Cerebellar cortex (tissue), 1 donor: ENCODE measurements around the gene PRRT1.
"Not testable (repeated sequence)": the region's sequence is repeated elsewhere in the genome, so short reads cannot be mapped to it uniquely, and the experiment has no call there.

ENCODE experiments used
- DNase-seq: peaks from one replicate; pipeline ENCODE4 v3.0.0-alpha.2; 2015; ENCODE audit warnings: low spot score

PRRT1 gene

GRCh38 chr6:32151863-32152768 is at the start of gene PRRT1:
Gene PRRT1 (minus strand): TSS chr6:32151939. CDS start chr6:32151827, 112 bp downstream.
- DNase-seq = peak; percentile 56

DNA sequence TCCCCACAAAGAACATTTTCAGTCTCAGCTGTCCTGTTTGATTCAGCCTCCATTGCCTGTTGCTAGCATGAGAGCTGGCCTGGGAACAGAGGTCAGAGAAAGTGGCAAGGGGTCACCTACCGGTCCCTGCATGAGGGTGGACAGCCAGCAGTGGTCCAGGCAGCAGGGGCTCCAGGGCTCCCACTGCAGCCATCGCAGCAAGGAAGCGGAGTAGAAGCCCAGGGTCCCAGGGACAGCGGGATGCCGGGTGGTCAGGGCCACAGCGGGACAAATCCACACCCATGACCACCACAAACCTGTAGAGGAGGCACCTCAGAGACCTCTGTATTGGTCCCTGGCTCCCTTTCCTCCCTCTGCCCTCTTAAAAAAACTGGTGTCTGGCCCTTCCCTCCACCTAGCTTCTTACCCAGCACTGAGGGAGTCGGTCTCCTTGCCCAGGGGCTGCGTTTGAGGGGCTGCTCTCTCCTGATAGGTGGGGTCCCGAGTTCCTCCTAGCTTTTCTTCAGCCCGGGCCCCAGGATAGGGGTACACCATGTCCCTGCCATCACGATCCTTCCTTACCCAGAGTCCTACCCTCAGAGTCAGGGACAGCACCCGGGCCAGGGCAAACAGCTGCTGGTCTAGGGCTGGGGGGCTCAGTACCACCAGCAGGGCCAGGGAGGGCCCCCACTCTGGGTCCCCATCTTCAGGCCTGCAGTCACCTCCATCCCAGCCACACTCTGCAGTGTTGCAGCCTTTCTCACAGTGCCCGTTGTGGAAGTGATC is 49.2 kb upstream of the PRRT1 start:
- DNase-seq = no peak

DNA sequence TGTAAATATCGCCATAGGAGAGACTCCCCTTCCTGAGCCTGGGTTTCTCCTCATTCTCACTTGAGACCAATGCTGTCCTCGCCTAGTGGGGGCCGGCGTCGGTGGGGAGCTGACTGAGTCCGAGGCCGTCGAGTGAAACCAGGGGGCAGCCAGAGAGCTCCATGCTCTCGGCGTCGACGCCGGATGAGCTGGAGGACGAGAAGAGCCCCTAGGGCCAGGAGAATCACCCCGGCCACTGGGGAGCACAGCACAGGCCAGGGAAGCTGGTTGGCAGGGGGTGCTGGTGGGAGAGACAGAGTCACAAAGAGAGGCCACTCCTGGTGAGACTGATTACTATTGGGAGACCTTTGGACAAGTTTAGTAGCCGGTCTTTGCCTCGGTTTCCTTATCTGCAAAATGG is 47.1 kb upstream of the PRRT1 start:
- DNase-seq = no peak

DNA sequence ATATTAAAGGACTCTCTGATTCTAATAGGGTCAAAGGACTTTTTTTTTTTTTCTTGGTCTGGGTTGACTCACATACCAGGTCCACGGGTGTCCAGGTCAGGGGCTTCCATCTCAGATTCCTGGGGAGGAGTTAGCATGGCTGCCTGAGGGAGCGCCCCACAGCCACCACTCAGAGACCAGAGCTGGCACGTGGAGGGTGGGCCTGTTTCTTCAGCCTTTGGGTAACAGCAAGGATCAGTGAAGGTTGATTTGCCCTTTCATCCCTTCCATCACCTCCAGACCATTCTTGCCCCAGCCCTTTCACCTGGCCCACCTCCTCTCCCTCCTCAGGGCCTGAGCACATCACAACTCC is 46.6 kb upstream of the PRRT1 start:
- DNase-seq = no peak

DNA sequence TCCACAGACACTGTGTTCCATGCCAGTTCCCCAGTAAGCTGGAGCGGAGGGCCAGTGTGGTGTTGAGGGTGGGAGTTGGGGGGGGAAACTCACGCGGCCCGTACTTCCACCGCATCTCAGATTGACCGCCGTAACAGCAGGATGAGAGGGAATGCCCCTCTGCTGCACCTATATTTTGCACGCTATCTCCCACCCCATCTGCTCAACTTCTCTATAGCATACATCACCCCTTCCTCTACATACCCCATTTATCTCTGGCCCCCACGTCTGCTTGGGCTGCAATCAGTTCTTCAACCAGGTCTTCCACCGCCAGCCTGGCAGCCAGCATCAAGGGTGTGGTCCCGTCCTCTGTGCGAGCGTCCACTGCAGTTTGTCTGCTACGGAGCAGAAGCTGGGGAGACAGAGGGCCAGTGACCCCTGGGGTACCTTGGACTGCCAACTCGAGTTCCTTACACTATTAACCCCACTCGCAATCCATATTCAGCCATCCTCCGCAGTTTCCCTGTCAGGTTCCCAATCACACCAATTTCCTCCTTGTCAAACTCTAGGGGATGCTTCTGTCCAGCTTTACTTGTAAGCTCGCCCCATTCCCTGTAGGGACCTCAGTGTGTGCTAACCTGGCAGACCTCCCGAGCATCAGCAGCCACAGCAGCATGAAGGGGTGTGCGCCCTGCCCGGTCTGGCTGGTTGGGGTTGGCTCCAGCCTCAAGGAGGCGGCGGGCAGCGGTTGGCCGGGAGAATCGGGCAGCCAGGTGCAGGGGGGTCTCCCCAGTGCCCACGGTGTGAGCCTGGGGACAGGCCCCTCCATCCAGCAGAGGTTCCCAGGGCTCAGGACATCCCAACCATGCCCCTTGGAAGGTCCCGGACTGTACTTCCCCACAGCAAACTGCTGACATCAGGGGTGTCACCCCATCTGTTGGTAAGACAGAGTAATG is 45.2 kb upstream of the PRRT1 start:
- no peak for DNase-seq

GRCh38 chr6:32195902-32196681 is 44.4 kb upstream of the PRRT1 start:
- peak; percentile 73 for DNase-seq

DNA sequence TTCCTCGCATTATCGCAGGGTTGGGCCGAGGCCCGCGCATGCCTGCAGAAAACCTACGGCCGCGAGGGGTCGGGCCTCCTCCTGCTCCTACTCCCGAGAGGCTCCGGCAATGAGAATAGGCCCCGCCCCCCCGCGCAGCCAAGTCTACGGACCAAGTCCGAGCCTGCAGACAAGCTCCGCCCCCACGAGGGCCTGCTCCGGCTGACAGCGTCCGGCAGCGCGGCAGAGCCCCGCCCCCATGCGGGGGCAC is 43.8 kb upstream of the PRRT1 start:
- DNase-seq = peak; percentile 100

DNA sequence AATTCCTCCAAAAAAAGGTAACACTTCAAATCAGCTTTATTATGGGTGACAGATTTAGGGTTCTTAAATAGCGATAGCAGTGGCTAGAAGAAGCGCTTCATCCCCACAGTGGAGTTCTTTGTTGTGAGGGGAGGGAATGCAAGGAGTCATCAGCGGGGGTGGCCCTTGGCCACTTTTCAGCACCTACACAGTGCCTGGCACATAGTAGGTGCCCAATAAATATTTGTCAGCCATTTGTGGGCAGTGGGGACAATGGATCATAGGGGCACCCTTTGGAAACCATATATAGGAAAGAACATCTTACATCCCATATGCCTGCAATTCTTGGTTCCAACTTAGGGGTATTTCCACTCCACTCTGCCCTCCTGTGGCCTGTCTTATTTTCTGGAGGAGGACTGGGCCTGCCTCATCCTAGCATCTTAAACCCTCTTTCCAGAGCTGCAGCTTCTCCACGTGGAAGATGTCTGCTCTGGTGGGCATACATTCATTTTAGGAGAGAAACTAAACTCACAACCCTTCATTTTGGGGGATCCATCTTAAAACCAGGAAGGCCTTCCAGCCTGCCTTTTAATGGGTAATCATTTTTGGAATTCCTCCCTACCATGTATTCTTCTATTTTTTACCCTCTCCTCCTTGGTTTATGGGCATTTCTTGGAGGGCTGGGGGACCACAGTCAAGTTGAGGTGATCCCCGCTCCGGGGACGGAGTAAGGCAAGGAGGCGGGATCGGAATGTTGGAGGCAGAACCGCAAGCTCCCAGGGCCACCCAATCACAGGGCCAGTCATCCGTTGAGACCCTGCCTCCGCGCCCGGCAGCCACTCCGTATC is 43.3 kb upstream of the PRRT1 start:
- peak; percentile 81 for DNase-seq

- DNase-seq = no peak
These were observed 42.6 kb upstream of the PRRT1 start for GRCh38 chr6:32194388-32194787.

- not testable (repeated sequence) for DNase-seq
These were observed 41.4 kb upstream of the PRRT1 start for GRCh38 chr6:32193096-32193495.

DNA sequence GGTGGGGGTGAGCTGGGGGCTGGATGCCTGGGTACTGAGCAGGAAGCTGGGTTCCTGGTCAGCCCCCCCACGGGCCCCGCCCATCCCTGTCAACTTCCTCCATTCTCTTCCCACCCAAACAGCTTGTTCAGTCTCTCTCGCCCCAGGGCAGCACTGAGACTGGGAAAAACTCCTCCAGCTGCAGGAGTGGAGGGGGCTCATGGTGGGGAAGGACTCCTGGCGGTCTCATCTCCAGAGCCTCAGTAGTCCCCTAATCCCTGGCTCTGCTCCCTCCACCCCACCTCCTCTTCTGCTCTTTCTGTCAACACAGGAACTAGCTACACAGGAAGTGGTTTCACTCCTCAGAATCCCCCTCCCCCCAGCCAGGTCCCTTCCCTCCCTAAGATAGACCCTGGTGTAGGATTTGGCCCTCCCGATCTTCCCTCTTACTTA is 40.9 kb upstream of the PRRT1 start, which contains the start of gene GPSM3:
TSS of gene GPSM3 (minus strand) at position 36 of the 432 bp plus-strand sequence. CDS start 130 bp downstream, outside the sequence.
- no peak for DNase-seq

DNA sequence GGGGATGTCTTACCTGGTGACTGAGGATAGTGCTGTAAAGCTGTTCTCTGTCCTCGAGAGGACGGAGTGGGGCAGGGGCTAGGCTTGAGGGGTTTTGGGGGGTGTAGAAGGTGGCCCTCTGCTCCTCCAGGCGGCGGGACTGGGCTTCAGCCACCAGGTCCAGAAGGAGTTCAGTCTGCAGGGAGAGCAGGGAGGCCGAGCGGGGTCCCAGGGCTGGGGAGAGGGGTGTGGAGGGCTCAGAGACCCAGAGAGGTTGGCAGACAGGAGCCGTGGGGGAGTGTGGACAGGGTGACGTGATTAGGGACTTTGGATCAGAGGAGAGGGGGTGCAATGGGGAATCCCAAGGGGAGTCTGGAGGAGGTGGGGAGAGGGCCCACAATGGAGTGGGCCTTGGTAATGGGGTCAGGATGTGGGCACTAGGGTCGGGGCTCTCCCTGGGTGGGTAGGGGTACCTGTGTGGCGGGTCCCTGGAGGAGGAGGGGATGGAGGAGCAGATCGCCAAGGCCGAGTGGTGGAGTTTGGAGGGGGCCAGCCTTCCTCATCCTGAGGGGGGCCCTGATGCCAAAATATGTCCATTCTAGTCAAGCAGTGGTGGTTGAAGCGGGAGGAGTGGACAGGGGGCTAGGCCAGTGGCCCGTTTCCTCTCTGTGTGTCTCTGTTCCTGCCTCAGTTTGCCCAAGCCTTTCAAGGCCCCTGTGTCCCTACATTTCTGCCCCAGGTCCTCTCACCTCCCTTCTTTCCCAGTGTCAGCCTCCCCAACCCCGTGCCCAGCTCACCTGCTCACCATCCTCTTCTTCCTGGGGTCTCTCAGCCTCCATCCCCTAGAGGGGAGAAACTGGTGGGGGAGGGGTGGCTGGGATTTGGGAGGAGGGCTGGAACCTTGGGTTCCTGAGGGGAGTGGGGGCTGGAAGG is 40.2 kb upstream of the PRRT1 start:
- no peak for DNase-seq

- no peak for DNase-seq
These were observed 39.4 kb upstream of the PRRT1 start for GRCh38 chr6:32190911-32191677.

GRCh38 chr6:32190054-32190851 is 38.5 kb upstream of the PRRT1 start, which contains the start of gene PBX2:
Gene PBX2 (minus strand): TSS chr6:32190202. CDS start chr6:32189915, 287 bp downstream.
- DNase-seq = peak; percentile 96

- DNase-seq = no peak
These were observed 38.0 kb upstream of the PRRT1 start for GRCh38 chr6:32189742-32190053.

- no peak for DNase-seq
These were observed 37.5 kb upstream of the PRRT1 start for GRCh38 chr6:32189069-32189741.

DNA sequence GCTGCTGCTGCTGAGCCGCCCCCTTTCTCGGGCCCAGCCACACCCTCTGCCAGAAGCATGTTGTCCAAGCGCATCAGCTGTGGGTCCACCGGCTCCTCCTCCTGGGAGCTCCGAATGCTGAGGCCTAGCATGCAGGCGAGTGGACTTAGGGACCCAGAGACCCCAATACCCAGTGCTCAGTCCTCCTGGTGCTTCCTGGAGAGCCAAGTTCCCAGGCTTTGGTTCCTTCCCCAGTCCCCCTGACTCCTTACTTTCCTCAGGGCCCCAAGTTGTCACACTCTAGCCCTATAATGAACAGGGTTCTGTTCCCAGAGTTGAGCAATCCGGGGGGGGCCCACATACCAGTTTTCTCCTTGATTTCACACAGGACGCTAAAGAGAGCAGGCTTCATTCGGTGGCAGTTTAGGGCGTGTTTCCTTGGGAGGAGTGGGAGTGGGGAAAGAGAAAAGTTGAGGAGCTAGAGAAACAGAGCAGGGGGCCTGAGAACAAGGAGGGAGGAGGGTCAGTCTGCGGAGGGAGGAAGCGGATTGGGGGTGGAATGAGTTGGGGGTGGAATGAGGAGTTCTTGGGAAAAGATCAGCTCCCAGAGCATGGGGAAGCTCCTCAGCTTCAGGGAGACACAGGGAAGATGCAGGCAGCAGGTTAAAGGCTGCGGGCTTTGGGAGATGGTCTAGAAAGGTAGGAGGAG is 36.8 kb upstream of the PRRT1 start:
- no peak for DNase-seq
